ENCODE data around the gene CLEC4E.
"Not testable (repeated sequence)": the region's sequence is repeated elsewhere in the genome, so short reads cannot be mapped to it uniquely, and the experiment has no call there.

The CLEC4E gene

DNA sequence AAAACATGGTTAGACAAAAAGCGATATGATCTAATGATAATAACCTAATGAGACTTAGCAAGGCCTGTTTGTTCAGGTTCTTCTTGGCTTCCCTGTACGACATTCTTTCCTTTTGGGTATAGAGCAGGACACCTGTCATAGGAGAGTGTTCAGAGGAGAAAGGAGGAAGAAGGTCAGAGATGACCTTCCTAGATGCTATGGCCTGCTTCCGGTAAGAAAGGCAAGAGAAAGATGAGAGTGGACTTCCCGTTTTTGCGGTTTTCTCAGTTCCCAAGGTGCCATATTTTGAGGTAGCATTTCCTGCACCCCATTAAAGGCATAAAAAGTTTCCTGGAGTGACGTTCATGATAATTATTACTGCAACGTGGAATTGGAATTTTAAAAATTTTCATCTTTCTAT is 8.7 kb downstream of the CLEC4E start:
- no peak for DNase-seq

DNA sequence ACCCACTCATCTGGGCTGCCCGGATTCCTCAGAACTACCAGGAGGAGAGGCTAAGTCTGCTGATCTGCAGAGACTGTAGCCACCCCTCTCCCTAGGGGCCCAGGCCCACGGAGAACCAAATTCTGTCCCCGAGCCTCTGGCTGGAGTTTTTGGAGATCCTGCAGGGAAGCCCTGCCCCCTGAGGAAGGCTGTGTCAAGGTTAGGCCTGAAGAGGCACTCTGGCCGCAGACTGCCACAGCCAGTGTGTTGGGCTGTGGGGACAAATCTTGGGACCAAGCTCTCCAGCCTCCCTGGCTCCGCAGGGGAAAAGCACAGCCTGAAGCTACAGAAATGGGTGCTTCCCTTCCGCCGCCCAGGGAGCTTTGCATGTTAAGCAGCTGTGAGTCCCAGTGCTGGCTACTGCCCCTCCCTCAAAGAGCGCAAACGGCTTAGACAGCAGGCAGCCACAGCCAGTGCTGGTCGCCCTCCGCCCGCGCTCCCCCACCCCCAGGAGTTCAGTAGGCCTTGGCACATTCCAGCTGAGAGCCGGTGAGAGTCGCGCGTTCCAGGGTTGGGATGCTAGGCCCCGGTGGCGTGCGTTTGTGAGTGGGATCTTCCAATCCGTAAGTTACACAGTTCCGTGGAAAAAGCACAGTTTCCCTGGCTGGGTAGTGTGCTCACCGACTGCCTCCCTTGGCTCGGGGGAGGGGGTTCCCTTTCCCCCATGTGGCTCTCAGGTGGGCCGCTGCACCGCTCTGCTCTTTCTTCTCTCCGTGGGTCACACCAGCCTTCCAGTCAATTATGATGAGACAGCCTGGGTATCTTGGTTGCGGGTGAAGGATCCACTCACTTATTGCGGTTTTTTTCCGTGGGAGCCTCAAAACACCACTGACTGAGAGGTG is 13.2 kb downstream of the CLEC4E start:
- DNase-seq, result no peak

- no peak for DNase-seq
Measured at GRCh38 chr12:8519171-8519570, 21.5 kb downstream of the CLEC4E start.

DNA sequence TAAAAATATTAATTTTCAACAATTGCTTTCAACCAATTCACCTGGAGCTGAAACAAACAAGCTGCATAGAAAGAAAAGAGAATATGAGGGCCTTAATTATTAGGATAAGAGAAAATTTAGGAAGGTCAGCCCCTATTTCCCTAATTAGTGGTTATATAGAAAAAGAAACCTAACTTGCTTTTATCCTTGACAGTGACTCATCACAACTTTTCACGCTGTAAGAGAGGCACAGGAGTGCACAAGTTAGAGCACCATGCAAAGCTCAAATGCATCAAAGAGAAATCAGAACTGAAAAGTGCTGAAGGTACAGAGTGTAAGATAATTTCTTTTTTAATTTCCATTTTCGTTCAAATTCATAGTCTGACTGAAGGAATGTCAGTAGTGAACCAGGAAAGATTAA is 22.7 kb downstream of the CLEC4E start:
- no peak for DNase-seq

GRCh38 chr12:8513256-8513655 is 27.4 kb downstream of the CLEC4E start, which contains the start of gene CLEC4D:
Gene CLEC4D, plus strand, starts transcription at chr12:8513503. Its CDS starts 230 bp downstream, at chr12:8513733.
- DNase-seq, result no peak

DNA sequence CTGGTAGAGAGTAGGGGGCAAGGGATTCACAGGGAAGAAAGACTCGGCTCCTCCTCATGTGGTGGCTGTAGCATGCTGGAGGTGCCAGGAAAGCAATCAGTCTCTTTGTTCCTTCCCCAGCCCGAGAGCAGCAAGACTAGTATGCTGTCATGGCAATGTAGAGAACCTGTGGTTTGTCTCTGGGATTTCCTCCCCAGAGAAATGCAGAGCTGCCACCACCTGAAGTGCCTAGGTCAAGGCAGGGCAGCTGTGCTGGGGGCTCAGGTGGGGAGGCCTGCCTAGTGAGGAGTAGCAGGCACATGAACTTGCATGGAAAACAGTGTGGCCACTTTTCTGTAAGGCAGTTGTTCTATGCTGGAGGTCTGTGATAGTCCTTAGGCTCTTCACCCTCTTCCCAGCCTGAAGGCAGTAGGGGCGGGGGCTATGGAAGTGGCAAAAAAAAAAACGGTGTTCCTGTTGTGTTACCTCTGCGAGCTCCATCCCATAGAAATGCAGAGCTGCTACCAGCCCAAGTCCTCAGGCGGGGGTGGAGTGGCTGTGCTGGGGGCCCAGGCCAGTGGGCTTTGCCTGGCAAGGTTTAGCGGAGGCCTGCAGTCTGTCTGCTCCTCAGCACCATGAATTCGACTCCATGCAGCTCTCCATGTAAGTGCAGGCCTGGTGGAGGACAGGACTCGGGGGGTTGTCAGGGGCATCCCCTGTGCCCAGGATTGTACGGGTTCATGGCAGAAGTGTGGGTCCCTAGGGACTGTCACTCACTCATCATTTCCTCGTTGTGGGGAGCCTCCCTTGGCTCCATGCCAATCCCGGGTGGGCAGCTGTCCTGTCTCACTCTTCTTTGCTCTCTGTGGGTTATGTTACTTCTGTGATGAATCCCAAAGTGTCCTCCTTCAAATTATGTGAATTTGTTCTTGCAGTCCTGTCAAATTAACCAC is 31.5 kb downstream of the CLEC4E start:
- no peak for DNase-seq

GRCh38 chr12:8508223-8508622 is 32.5 kb downstream of the CLEC4E start:
- DNase-seq, result no peak

- DNase-seq, result no peak
Measured at GRCh38 chr12:8507596-8507995, 33.1 kb downstream of the CLEC4E start.

- DNase-seq, result no peak
Measured at GRCh38 chr12:8504351-8504750, 36.4 kb downstream of the CLEC4E start.

- DNase-seq, result no peak
Measured at GRCh38 chr12:8501720-8502119, 39.0 kb downstream of the CLEC4E start.

DNA sequence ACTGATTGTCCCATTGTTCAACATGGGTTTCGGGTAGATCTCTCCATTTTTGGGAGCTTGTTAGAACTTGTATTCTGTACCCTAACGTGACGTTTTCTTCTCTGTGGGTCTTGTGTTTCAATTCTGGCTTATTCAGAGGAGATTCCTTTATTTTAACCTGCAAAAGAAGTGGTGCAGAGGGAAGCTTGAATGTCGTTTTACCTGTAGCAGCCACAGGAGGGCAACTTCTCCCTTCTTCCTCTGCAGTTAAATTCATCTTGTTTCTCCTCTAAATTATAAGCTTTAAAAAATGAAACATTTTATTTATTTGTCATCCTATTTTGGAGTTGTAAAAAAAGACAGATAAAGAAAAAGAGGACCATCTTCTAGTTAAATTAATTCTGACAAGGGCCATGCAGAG is 41.1 kb downstream of the CLEC4E start:
- DNase-seq, result no peak

DNA sequence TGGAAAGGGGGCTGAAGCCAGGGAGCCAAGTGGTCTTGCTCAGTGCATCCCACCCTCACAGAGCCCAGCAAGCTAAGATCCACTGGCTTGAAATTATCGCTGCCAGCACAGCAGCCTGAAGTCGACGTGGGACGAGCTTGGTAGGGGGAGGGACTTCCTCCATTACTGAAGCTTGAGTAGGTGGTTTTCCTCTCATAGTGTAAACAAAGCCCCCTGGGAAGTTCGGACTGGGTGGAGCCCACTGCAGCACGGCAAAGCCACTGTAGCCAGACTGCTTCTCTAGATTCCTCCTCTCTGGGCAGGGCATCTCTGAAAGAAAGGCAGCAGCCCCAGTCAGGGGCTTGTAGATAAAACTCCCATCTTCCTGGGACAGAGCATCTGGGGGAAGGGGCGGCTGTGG is 44.6 kb downstream of the CLEC4E start:
- DNase-seq, result not testable (repeated sequence)

DNA sequence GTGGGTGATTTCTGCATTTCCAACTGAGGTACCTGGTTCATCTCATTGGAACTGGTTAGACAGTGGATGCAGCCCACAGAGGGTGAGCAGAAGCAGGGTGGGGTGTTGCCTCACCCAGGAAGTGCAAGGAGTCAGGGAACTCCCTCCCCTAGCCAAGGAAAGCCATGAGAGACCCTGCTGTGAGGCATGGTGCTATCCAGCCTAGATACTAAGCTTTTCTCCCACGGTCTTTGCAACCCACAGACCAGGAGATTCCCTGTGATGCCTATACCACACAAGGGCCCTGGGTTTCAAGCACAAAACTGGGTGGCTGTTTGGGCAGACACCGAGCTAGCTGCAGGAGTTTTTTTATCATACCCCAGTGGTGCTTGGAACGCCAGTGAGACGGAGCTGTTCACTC is 45.0 kb downstream of the CLEC4E start:
- not testable (repeated sequence) for DNase-seq

- no peak for DNase-seq
Measured at GRCh38 chr12:8493084-8493483, 47.6 kb downstream of the CLEC4E start.

- no peak for DNase-seq
Measured at GRCh38 chr12:8491646-8492530, 48.8 kb downstream of the CLEC4E start.

Data from NCI-H510A (cell line).